OCI-LY1 (cell line): ENCODE measurements around the gene SMIM3.

ENCODE experiments used
- CTCF ChIP-seq: fragments of 200-600 bp; sonication (generic), shearing (Covaris generic); IDR thresholded peaks from 2 replicates; pipeline ENCODE4 v1.5.1; 2017; ENCODE audit warnings: mild to moderate bottlenecking, antibody characterized with exemption, low read length, moderate library complexity, mixed read lengths
- EZH2 ChIP-seq: fragments of 200-600 bp; sonication (generic), shearing (Covaris generic); IDR thresholded peaks from 2 replicates; pipeline ENCODE4 v1.8.0; 2017; ENCODE audit warnings: borderline replicate concordance, mixed run types, mild to moderate bottlenecking, antibody characterized with exemption, low read length, moderate library complexity, mixed read lengths

GRCh38 chr5:150788977-150789376 is 10.4 kb downstream of the SMIM3 start:
- no peak for TF ChIP-seq CTCF
- TF ChIP-seq EZH2 = no peak
